ENCODE results near the gene MSI2.

Gene MSI2

DNA sequence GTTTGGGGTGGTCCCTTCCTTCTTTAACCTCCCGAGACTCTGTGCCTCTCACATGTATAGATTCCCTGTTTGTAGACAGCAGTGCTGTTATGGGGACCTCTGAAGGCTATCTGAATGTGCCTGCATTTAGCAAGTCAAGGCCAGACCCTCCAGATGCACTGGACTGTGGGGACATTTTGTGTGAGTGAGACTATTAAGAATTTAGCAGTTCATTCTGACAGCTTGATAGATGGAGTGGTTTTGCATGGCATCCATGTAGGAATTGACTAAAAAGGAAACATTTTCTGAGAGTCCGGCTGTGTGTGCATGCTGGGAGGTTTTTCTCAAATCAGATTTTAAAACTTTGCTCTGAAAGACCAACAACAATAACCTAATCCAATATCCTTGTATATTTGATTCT, 226.3 kb downstream of the MSI2 start:
- TF ChIP-seq NFIC (IDR thresholded peaks at IDR 0.05): no peak
- TF ChIP-seq, protein P1, sequence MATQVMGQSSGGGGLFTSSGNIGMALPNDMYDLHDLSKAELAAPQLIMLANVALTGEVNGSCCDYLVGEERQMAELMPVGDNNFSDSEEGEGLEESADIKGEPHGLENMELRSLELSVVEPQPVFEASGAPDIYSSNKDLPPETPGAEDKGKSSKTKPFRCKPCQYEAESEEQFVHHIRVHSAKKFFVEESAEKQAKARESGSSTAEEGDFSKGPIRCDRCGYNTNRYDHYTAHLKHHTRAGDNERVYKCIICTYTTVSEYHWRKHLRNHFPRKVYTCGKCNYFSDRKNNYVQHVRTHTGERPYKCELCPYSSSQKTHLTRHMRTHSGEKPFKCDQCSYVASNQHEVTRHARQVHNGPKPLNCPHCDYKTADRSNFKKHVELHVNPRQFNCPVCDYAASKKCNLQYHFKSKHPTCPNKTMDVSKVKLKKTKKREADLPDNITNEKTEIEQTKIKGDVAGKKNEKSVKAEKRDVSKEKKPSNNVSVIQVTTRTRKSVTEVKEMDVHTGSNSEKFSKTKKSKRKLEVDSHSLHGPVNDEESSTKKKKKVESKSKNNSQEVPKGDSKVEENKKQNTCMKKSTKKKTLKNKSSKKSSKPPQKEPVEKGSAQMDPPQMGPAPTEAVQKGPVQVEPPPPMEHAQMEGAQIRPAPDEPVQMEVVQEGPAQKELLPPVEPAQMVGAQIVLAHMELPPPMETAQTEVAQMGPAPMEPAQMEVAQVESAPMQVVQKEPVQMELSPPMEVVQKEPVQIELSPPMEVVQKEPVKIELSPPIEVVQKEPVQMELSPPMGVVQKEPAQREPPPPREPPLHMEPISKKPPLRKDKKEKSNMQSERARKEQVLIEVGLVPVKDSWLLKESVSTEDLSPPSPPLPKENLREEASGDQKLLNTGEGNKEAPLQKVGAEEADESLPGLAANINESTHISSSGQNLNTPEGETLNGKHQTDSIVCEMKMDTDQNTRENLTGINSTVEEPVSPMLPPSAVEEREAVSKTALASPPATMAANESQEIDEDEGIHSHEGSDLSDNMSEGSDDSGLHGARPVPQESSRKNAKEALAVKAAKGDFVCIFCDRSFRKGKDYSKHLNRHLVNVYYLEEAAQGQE (IDR thresholded peaks at IDR 0.05; ENCODE audit: low read depth): no peak
- TF ChIP-seq CREB1 (IDR thresholded peaks at IDR 0.05; ENCODE audit: low read depth): no peak
- no peak for TF ChIP-seq EGR1 (IDR thresholded peaks at IDR 0.05)
- TF ChIP-seq RAD21 (IDR thresholded peaks at IDR 0.05; ENCODE audit: low read depth): no peak
- TF ChIP-seq FOXM1 (IDR thresholded peaks at IDR 0.05; ENCODE audit: borderline replicate concordance, low read depth): no peak
- no peak for TF ChIP-seq EP300 (IDR thresholded peaks at IDR 0.05; ENCODE audit: borderline replicate concordance)
- TF ChIP-seq, protein P2, sequence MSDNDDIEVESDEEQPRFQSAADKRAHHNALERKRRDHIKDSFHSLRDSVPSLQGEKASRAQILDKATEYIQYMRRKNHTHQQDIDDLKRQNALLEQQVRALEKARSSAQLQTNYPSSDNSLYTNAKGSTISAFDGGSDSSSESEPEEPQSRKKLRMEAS (IDR thresholded peaks at IDR 0.05): no peak
- TF ChIP-seq TCF12 (IDR thresholded peaks at IDR 0.05; ENCODE audit: low read depth): no peak
- TF ChIP-seq TEAD4 (IDR thresholded peaks at IDR 0.05): no peak
- TF ChIP-seq, protein P3, sequence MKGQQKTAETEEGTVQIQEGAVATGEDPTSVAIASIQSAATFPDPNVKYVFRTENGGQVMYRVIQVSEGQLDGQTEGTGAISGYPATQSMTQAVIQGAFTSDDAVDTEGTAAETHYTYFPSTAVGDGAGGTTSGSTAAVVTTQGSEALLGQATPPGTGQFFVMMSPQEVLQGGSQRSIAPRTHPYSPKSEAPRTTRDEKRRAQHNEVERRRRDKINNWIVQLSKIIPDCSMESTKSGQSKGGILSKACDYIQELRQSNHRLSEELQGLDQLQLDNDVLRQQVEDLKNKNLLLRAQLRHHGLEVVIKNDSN (IDR thresholded peaks at IDR 0.05): no peak

DNA sequence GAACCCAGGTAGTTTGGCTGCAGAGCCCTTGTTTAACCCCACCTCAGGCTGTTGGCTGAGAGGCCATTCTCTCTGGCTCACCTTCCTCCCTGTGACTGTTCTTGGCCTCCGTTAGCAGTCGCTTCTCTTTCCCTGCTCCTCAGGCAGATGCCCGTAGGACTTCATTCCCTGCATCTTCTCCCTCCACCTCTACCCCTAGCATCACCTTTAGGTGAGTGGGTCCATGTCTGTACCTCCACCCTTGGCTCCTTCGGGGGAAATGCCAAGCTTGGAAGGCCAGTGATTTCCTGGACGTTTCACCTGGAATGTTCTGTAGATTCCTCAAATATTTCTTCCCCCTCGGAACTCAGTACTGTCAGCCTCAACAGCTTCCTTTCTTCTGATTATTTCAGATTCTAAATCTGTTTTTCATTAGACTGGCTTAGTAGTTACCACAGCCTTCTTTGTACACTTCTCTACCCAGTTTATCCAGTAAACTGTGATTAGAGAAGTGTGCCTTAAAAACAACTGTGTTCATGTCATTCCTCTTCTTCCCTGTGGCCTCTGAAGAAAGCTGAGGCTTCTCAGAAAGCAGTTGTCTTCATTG, 227.9 kb downstream of the MSI2 start:
- TF ChIP-seq TCF12 (IDR thresholded peaks at IDR 0.05; ENCODE audit: low read depth) (no peak), ZBTB7A (IDR thresholded peaks at IDR 0.05; ENCODE audit: low read depth) (no peak), FOXM1 (IDR thresholded peaks at IDR 0.05; ENCODE audit: borderline replicate concordance, low read depth) (no peak), EP300 (IDR thresholded peaks at IDR 0.05; ENCODE audit: borderline replicate concordance) (no peak), TAF1 (IDR thresholded peaks at IDR 0.05; ENCODE audit: low read depth) (no peak)
- TF ChIP-seq, protein P1 (IDR thresholded peaks at IDR 0.05; ENCODE audit: low read depth): no peak

DNA sequence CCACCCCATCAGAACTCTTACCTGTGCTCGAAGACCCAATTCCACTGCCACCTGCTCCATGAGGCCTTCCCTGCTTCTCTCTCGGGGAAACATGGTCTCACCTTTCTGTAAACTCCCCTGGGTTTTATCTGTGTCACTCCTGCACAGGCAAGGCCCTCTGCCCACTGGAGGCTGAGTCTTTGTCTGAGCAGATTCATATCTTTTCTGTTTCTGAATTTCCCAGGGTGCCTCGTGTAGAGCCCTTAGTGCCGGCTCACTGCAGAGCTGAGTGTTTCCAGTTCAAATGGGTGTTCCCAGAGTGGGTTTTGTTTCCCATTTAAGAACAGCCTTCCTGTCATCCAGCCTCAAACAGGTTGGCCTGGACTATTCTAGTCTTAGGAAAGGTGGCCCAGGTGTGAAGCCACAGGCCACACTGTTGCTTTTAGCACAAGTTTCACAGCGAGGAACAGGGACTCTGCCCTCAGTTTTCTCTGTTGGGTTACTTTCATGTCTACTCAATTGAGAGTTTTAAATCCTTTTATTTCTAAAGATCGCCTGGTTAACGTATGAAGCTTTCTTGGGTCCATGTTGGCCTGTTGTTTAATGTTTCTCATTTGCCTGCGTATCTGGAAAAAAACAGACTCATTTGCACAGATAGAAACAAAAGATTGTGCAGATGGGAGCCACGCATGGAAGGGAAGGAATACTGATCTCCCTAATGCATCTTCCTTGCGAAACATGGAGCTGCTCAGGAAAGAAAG, 228.7 kb downstream of the MSI2 start:
- TF ChIP-seq, protein P1 (IDR thresholded peaks at IDR 0.05; ENCODE audit: low read depth): no peak
- TF ChIP-seq CEBPB (IDR thresholded peaks at IDR 0.05) (no peak), RAD21 (IDR thresholded peaks at IDR 0.05; ENCODE audit: low read depth) (no peak), CREB1 (IDR thresholded peaks at IDR 0.05; ENCODE audit: low read depth) (no peak), EGR1 (IDR thresholded peaks at IDR 0.05) (no peak), TEAD4 (IDR thresholded peaks at IDR 0.05) (no peak), TCF12 (IDR thresholded peaks at IDR 0.05; ENCODE audit: low read depth) (no peak), EP300 (IDR thresholded peaks at IDR 0.05; ENCODE audit: borderline replicate concordance) (no peak), NFIC (IDR thresholded peaks at IDR 0.05) (no peak), FOXM1 (IDR thresholded peaks at IDR 0.05; ENCODE audit: borderline replicate concordance, low read depth) (no peak), ZBTB7A (IDR thresholded peaks at IDR 0.05; ENCODE audit: low read depth) (no peak)
- TF ChIP-seq, protein P3 (IDR thresholded peaks at IDR 0.05): no peak
- TF ChIP-seq, protein P2 (IDR thresholded peaks at IDR 0.05): no peak

DNA sequence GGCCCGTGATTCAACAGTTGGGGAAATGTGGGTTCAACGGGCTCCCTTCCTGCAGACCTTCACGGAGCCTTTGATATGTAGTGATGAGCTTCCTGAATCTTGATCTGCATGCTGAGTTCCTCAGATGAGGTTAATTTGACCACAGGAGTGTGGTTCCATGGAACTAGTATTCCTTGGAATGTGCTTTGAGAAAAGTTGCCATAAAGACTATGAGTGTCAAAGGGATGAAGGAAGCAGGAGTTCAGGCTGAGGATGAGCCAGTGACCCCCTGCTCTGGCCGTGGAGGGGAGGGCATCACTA, 229.2 kb downstream of the MSI2 start:
- TF ChIP-seq EGR1 (IDR thresholded peaks at IDR 0.05): no peak
- no peak for TF ChIP-seq YY1 (IDR thresholded peaks at IDR 0.05; ENCODE audit: low read depth)
- TF ChIP-seq ZBTB7A (IDR thresholded peaks at IDR 0.05; ENCODE audit: low read depth): no peak
- no peak for TF ChIP-seq RAD21 (IDR thresholded peaks at IDR 0.05; ENCODE audit: low read depth)
- TF ChIP-seq, protein P1 (IDR thresholded peaks at IDR 0.05; ENCODE audit: low read depth): no peak

Measured in Ishikawa (cell line).